ENCODE measurements around the gene PET100.

DNA sequence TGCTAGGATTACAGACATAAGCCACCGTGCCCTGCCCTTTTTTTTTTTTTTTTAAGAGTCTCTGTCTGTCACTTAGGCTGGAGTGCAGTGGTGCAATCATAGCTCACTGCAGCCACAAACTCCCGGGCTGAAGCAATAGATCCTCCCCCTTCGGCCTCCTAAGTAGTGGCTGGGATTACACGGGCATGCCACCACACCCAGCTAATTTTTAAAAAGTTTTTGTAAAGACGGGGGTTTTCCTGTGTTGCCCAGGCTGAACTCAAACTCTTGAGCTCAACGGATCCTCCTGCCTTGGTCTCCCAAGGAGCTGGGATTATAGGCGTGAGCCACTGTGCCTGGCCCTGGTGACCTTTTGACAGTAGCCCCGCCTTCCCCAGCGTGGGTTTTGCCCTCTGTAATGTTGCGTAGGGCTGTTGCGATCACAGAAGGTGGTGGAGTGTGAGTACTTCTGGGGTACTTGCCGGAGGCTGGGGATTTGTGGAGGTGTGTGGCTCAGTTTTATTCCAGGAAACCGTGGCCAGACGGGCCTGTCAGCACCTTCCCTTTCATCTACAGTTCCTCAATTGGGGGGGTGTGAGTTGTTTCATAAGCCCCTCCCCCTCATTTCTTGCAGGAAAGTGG, 27.6 kb downstream of the PET100 start:
- TF ChIP-seq, protein P1, sequence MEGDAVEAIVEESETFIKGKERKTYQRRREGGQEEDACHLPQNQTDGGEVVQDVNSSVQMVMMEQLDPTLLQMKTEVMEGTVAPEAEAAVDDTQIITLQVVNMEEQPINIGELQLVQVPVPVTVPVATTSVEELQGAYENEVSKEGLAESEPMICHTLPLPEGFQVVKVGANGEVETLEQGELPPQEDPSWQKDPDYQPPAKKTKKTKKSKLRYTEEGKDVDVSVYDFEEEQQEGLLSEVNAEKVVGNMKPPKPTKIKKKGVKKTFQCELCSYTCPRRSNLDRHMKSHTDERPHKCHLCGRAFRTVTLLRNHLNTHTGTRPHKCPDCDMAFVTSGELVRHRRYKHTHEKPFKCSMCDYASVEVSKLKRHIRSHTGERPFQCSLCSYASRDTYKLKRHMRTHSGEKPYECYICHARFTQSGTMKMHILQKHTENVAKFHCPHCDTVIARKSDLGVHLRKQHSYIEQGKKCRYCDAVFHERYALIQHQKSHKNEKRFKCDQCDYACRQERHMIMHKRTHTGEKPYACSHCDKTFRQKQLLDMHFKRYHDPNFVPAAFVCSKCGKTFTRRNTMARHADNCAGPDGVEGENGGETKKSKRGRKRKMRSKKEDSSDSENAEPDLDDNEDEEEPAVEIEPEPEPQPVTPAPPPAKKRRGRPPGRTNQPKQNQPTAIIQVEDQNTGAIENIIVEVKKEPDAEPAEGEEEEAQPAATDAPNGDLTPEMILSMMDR (conservative IDR thresholded peaks at IDR 0.05; ENCODE audit: low read depth, low read length), result no peak
- TF ChIP-seq EZH2 (IDR thresholded peaks at IDR 0.05; ENCODE audit: borderline replicate concordance, low read depth, low read length, poor library complexity, severe bottlenecking), result no peak
